GM12891 (cell line): ENCODE data around the gene USF2.

Experiments
- PAX5 ChIP-seq: IDR thresholded peaks from 2 replicates; pipeline ENCODE4 v1.6.1; 2011; ENCODE audit warnings: low read length, moderate library complexity, mild to moderate bottlenecking; ENCODE audit not compliant: insufficient read depth, severe bottlenecking
- POLR2A ChIP-seq: IDR thresholded peaks from 2 replicates; pipeline ENCODE4 v1.6.1; 2011; ENCODE audit warnings: low read depth, low read length, control low read depth
- POLR2AphosphoS5 ChIP-seq: IDR thresholded peaks from 2 replicates; pipeline ENCODE4 v1.6.1; 2011; ENCODE audit warnings: low read depth, low read length, control low read depth
- POU2F2 ChIP-seq: IDR thresholded peaks from 2 replicates; pipeline ENCODE4 v1.6.1; 2011; ENCODE audit warnings: low read depth, mild to moderate bottlenecking, control low read depth, low read length, moderate library complexity
- SPI1 ChIP-seq: IDR thresholded peaks from 2 replicates; pipeline ENCODE4 v1.6.1; 2011; ENCODE audit warnings: low read depth, low read length, control low read depth

GRCh38 chr19:35262101-35262761, 6.5 kb upstream of the USF2 start:
- no peak for TF ChIP-seq POU2F2
- no peak for TF ChIP-seq POLR2A
- no peak for TF ChIP-seq SPI1
- no peak for TF ChIP-seq POLR2AphosphoS5
- no peak for TF ChIP-seq PAX5
